GM21528 (cell line): ENCODE data around the gene NEBL.
"Not testable (repeated sequence)": the region's sequence is repeated elsewhere in the genome, so short reads cannot be mapped to it uniquely, and the experiment has no call there.

Source experiments
- ATAC-seq: cut with Tn5 transposase; IDR thresholded peaks from one replicate; pipeline ENCODE4 v1.9.1; 2021; ENCODE audit warnings: mild to moderate bottlenecking, moderate library complexity; ENCODE audit not compliant: unreplicated experiment, low FRiP score

NEBL gene

GRCh38 chr10:20897146-20897825 is at the start of gene NEBL:
Gene NEBL (minus strand): TSS chr10:20897311. CDS start chr10:20897205, 106 bp downstream.
- ATAC-seq, result no peak

DNA sequence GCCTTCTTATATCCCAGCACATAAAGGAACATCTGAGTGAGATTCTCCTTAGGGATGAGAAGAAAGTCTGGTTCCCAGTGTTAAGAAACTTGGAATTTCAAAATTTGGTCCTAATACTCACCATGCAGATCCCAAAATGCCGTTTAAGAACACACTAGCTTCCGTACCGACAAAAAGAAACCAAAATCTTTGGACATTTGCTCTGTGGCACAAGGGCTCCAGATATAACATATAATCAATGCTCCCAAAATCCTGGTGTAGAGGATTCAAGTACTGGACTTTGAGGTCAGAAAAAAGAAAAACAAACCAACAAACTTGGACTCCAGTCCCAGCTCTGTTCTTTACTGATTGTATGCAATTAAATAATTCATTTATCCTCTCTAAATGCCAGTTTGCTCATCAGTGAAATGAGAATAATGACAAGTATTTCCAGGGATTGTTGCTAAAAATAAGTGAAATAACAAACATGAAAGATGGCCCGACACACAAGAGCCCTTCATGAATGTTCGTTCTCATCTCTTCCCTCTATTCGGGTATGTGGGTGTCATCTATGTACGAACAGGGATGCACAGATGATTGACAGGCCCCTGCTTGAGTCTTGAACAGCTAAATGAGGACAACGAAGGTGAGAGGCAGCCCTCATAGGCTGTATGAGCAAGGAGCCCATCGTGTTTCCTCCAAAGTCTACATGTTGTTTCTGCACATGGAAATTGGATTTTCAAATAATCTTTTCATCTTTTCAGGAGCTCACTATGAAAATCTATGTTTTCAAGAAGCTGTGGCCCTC is 48.6 kb upstream of the NEBL start:
- ATAC-seq, result no peak

GRCh38 chr10:20944789-20945502 is 47.8 kb upstream of the NEBL start:
- no peak for ATAC-seq

- ATAC-seq, result not testable (repeated sequence)
Measured at GRCh38 chr10:20939414-20939813, 42.3 kb upstream of the NEBL start.

DNA sequence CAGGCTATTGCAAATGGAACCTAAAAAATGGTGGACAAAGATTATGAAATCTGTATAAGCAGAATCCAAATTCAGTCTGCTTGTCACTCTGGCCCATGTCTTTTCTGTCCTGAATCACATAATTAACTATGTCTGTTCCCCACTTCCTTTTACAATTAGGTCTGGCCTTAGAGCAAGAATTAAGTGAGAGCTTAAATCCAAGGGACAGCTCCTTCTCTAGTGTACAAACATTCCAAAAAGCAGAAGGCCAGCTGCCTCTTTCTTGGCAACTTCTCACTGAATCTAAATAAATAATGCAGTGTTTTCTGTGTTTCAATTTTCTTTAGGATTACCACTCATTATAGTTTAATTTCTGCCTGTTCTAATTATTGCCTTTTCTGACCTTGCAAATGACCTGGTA is 39.3 kb upstream of the NEBL start:
- ATAC-seq, result no peak

GRCh38 chr10:20935931-20936330 is 38.8 kb upstream of the NEBL start:
- ATAC-seq, result no peak

DNA sequence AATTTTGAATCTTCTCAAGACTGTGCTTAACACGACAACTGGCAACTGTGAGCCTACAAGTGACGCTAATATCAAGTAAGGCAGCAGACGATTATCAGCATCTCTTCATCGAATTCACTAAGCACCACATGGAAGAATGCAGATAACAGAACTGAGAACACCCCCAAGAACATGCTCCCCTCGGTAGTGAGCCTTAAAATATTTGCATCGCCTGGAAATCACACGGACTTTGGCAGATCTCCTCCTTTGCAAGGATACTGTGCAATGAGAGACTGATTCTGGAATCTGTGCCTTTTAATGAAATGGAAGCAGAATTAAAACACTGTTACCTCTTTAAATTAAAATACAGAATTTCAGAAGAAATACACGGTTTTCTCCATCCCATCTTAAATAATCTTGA is 38.2 kb upstream of the NEBL start:
- ATAC-seq, result no peak

DNA sequence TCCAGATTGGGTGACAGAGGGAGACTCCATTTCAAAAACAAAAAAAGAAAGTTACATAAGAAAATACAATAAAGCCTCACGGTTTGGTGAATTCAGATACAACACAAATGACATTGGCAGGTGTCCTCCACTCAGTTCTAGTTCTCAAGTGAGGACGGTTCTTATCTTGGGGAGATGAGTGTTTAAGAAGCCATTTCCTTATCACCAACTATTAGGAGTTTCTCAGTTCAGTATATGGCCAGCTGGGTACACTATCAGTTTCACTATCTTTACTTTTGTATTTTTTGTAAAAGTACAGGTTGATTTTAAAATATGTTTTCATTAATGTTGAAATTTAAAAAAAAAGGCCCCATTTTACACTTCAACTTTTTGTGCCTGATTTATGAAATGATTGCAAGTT is 36.6 kb upstream of the NEBL start:
- no peak for ATAC-seq

- ATAC-seq, result no peak
Measured at GRCh38 chr10:20932606-20933126, 35.6 kb upstream of the NEBL start.

DNA sequence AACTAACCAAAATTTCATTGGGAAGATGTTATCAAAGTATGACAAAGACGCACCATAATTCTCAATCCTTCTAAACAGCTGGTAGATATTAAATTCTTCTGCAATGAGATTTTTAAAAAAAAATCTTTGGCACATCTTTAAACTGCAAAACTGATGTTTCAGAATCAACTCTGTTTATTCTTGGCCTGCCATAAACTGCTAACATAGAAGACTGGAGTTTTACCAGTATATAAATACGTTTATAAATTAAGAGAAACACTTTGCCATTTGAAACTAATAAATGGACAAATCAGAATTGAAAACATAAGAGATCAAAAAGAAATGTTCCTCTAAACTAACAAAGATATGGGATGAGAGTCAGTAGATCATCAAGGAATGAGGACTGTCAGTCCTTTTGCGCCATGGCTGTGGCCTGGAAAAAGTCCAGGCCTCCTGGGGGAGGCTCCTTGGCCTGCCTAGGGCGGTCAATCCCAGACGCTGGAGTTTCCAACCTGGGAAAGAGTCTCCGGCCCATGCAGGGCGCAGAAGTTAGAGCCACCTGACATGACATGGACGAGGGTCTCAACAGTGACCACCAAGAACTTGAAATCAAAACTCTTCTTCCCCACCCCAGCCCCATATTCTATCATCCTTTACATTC is 34.2 kb upstream of the NEBL start:
- no peak for ATAC-seq

GRCh38 chr10:20927456-20927855 is 30.3 kb upstream of the NEBL start:
- ATAC-seq, result no peak

GRCh38 chr10:20922451-20922850 is 25.3 kb upstream of the NEBL start:
- no peak for ATAC-seq

DNA sequence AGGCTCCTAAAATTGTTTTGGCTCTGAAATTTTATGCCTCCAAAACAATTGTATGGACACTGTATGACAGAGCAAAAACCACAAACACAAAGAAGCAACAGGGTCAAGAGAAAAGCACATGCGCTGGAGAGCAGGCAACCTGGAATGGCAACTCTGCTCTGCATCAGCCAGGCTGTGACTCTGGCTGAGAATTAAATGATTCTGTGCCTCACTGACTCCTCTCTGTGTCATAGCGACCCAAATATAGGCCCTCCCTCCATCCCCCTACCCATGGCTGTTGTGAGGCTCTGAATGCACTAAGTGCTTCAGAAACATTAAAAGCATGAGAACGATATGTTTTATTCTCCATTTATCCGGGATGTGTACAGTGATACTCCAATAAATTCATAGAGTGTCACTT is 24.9 kb upstream of the NEBL start:
- ATAC-seq, result no peak

- no peak for ATAC-seq
Measured at GRCh38 chr10:20920061-20920460, 22.9 kb upstream of the NEBL start.

DNA sequence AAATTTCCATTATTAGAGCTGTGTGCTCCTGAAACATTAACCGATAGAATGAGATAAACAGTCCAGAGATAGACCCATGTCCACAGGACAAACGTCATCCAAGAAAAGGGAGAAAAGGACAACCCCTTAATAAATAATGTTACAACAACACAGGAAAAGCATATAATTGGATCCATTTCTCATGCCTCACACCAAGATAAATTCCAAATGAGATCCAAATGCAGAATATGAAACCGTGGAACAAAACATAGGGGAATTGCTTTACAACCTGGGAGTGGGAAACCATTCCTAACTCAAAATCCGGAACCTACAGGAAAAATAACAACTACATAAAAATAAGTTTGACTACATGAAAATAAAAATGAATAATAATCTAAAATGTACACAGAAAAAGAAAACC is 22.4 kb upstream of the NEBL start:
- no peak for ATAC-seq

DNA sequence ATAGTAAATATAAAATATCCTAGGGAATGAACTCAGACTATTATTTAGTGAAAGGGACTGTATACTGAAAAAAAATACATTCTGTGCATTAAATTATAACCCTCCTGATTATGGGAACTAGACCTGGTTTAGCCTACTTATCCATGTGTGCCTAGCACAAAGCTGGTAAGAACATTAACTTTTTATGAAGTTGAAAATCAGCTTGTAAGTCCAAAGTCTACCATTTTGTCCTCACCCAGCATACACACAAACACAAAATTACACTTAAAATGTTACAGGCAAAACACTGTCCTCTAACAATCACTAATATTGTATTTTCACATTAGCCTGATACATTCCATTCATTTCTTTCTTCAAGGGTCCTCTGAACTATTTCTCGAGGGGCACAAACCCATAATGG is 19.9 kb upstream of the NEBL start:
- no peak for ATAC-seq

DNA sequence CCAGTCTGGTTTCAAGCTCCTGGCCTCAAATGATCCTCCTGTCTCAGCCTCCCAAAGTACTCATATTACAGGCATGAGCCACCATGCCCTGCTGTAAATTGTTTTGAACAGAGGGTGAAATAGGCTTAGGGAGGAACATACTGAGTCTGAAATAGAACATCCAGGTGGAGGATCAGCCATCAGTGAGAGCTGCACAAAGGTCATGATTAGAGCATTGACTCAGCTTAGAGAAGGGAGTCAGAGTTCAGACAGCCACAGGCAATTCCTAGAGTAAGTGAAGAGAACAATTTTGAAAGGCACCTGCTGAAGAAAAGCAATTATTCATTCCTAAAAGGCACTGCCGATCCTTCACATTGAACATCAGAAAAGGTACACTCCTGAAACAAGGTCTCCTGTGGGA is 15.9 kb upstream of the NEBL start:
- no peak for ATAC-seq

- no peak for ATAC-seq
Measured at GRCh38 chr10:20911626-20912025, 14.5 kb upstream of the NEBL start.

DNA sequence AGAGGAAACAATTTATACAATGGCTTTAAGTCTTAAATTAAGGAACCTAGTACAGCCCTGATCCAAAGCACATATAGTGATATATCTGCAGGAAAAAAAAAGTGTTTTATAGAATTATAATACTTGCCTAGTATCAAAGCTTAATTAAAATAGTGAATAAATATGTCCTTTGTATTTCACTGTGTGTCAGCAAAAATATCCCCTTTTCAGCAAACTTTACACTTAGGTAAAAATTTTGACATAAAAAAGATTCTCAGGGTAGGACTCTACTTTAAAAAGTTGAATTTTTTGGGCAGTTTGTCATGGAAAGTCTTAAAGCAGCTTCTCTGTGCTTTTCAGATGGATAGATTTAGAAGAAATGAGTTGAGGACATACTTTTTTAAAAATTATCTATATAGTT is 12.7 kb upstream of the NEBL start:
- ATAC-seq, result no peak

DNA sequence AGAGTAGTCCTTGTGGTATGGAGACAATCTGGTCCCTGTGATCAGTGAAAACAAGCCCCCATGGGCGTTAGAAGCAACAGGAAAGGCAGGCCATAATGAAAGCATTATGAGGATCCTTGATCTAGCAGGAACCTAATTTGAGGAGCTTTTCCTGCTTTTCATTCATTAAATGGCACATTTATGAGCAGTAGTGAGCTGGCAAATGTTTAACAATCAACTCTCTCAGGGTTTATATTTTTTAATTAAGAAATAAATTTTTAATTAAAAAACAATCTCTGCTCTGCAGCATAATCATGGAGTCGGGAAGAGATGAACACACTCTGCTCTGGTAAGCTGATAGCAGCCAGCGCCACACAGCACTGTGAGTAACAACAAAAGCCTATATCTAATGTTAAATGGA is 11.3 kb upstream of the NEBL start:
- ATAC-seq, result no peak
